Measurements from ENCODE around the gene CDKN2A.

The CDKN2A gene

GRCh38 chr9:21988056-21988990 is 5.9 kb downstream of the CDKN2A start:
- no peak overlapping the region for H3K4me3 Mint-ChIP-seq
- H3K27ac Mint-ChIP-seq, result no peak overlapping the region
- TF ChIP-seq CTCF (IDR thresholded peaks at IDR 0.05; ENCODE audit: unreplicated experiment in 3 of 3), result no peak
- no peaks in the 10 kb centered on the region for H3K9me3 Mint-ChIP-seq
- peaks cover 91% of the 10 kb centered on the region for H3K27me3 Mint-ChIP-seq (ENCODE audit: low read depth)
- no peaks in the 10 kb centered on the region for H3K4me1 Mint-ChIP-seq
- no peaks in the 10 kb centered on the region for H3K36me3 Mint-ChIP-seq (ENCODE audit: low read depth)

- Mint-ChIP-seq H3K4me1 (no peaks in the 10 kb centered on the region), H3K36me3 (ENCODE audit: low read depth) (no peaks in the 10 kb centered on the region)
These were observed 8.1 kb downstream of the CDKN2A start for GRCh38 chr9:21985964-21986667.

GRCh38 chr9:21984101-21984500 is 10.1 kb downstream of the CDKN2A start:
- Mint-ChIP-seq H3K27ac (no peak overlapping the region), H3K27me3 (ENCODE audit: low read depth) (peaks cover 98% of the 10 kb centered on the region), H3K4me3 (no peak overlapping the region), H3K36me3 (ENCODE audit: low read depth) (no peaks in the 10 kb centered on the region), H3K4me1 (no peaks in the 10 kb centered on the region), H3K9me3 (no peaks in the 10 kb centered on the region)
- no peak for TF ChIP-seq CTCF (IDR thresholded peaks at IDR 0.05; ENCODE audit: unreplicated experiment in 3 of 3)

More at GRCh38 chr9:21985964-21986667, 8.1 kb downstream of the CDKN2A start:
- H3K9me3 Mint-ChIP-seq, result no peaks in the 10 kb centered on the region
- no peak overlapping the region for H3K27ac Mint-ChIP-seq
- H3K27me3 Mint-ChIP-seq (ENCODE audit: low read depth), result peaks cover 99% of the 10 kb centered on the region
- H3K4me3 Mint-ChIP-seq, result no peak overlapping the region
- TF ChIP-seq CTCF (IDR thresholded peaks at IDR 0.05; ENCODE audit: unreplicated experiment in 3 of 3), result no peak

- no peak for TF ChIP-seq CTCF (IDR thresholded peaks at IDR 0.05; ENCODE audit: unreplicated experiment in 3 of 3)
- Mint-ChIP-seq H3K9me3 (no peaks in the 10 kb centered on the region), H3K27me3 (ENCODE audit: low read depth) (peaks cover 98% of the 10 kb centered on the region), H3K4me3 (no peak overlapping the region), H3K36me3 (ENCODE audit: low read depth) (no peaks in the 10 kb centered on the region), H3K27ac (no peak overlapping the region), H3K4me1 (no peaks in the 10 kb centered on the region)
These were observed 10.6 kb downstream of the CDKN2A start for GRCh38 chr9:21983561-21983935.

- no peaks in the 10 kb centered on the region for H3K9me3 Mint-ChIP-seq
These were observed 11.2 kb downstream of the CDKN2A start for GRCh38 chr9:21982861-21983560.

More at GRCh38 chr9:21982861-21983560, 11.2 kb downstream of the CDKN2A start:
- H3K27ac Mint-ChIP-seq, result no peak overlapping the region
- no peak overlapping the region for H3K4me3 Mint-ChIP-seq
- no peaks in the 10 kb centered on the region for H3K4me1 Mint-ChIP-seq
- H3K27me3 Mint-ChIP-seq (ENCODE audit: low read depth), result peaks cover 98% of the 10 kb centered on the region
- TF ChIP-seq CTCF (IDR thresholded peaks at IDR 0.05; ENCODE audit: unreplicated experiment in 3 of 3), result no peak
- no peaks in the 10 kb centered on the region for H3K36me3 Mint-ChIP-seq (ENCODE audit: low read depth)
